DOHH2 (cell line): ENCODE data around the gene LYPD6B.

Source experiments
- H3F3A ChIP-seq: fragments of 200-600 bp; sonication (generic), shearing (Covaris generic); 2 replicates; pipeline ENCODE4 v1.6.0; 2016; ENCODE audit warnings: antibody characterized with exemption, mild to moderate bottlenecking; ENCODE audit not compliant: control insufficient read depth, insufficient read depth
- H3K27ac ChIP-seq: fragments of 200-600 bp; sonication (generic); 2 replicates; pipeline ENCODE4 v1.5.1; 2014; ENCODE audit warnings: low read depth, mild to moderate bottlenecking, low read length, moderate library complexity
- H3K27me3 ChIP-seq: fragments of 200-600 bp; sonication (generic); 2 replicates; pipeline ENCODE4 v1.6.1; 2014; ENCODE audit warnings: mild to moderate bottlenecking, low read length, mixed read lengths; ENCODE audit not compliant: control insufficient read depth
- H3K36me3 ChIP-seq: fragments of 200-600 bp; sonication (generic); 2 replicates; pipeline ENCODE4 v1.6.1; 2014; ENCODE audit warnings: mild to moderate bottlenecking, low read length, moderate library complexity, mixed read lengths; ENCODE audit not compliant: control insufficient read depth
- H3K4me1 ChIP-seq: fragments of 200-600 bp; sonication (generic); 2 replicates; pipeline ENCODE4 v1.6.1; 2014; ENCODE audit warnings: mild to moderate bottlenecking, low read length, mixed read lengths; ENCODE audit not compliant: control insufficient read depth
- H3K4me2 ChIP-seq: fragments of 200-600 bp; sonication (generic); 2 replicates; pipeline ENCODE4 v1.6.0; 2014; ENCODE audit warnings: mild to moderate bottlenecking, low read length, moderate library complexity
- H3K4me3 ChIP-seq: fragments of 200-600 bp; sonication (generic); 2 replicates; pipeline ENCODE4 v1.5.1; 2014; ENCODE audit warnings: mild to moderate bottlenecking, low read length, mixed read lengths
- H3K79me2 ChIP-seq: fragments of 200-600 bp; sonication (generic); 2 replicates; pipeline ENCODE4 v1.6.1; 2014; ENCODE audit warnings: mild to moderate bottlenecking, low read length, mixed read lengths; ENCODE audit not compliant: control insufficient read depth
- H3K9me2 ChIP-seq: fragments of 200-600 bp; sonication (generic); replicated peaks from 2 replicates; pipeline ENCODE4 v1.6.1; 2014; ENCODE audit warnings: mild to moderate bottlenecking, low read length, mixed read lengths; ENCODE audit not compliant: control insufficient read depth
- H3K9me3 ChIP-seq: fragments of 200-600 bp; sonication (generic); 2 replicates; pipeline ENCODE4 v1.6.1; 2014; ENCODE audit warnings: antibody characterized with exemption, low read length, mixed read lengths; ENCODE audit not compliant: control insufficient read depth, insufficient read depth
- H4K20me1 ChIP-seq: fragments of 200-600 bp; sonication (generic); 2 replicates; pipeline ENCODE4 v1.6.0; 2014; ENCODE audit warnings: low read depth, mild to moderate bottlenecking, antibody characterized with exemption, low read length, moderate library complexity; ENCODE audit not compliant: control insufficient read depth, insufficient read depth
- EZH2phosphoT487 ChIP-seq: fragments of 200-600 bp; sonication (generic); IDR thresholded peaks from 2 replicates; pipeline ENCODE4 v1.6.1; 2017; ENCODE audit warnings: borderline replicate concordance, mild to moderate bottlenecking, antibody characterized with exemption, low read length, moderate library complexity, mixed read lengths
- TF ChIP-seq, protein P1 (sequence below): fragments of 200-600 bp; sonication (generic); IDR thresholded peaks from one replicate; pipeline ENCODE4 v1.5.1; 2014; ENCODE audit warnings: antibody characterized with exemption, mild to moderate bottlenecking, low read depth, low read length; ENCODE audit not compliant: poor library complexity, severe bottlenecking

The LYPD6B gene

DNA sequence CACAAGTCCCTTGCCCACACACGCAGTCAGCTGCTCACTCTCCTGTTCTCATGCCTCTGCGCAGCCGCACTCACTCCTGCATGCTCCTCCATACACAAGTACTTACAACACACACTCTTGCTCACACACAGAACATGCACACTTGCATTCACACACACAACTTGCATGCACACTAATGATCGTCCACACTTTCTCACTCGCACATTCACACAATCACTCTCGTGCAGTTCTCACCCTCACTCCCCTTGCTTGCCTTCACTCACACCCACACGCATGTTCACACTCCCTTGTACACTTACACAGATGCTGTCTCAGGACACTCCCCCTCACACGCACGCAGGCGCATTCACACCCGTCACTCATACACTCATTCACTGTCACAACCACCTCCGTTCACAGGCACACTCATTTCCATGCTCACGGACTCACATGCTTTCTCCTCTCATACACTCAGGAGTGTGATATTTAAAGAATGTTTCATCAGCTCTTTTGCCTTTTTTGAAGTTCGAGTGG lies 36.1 kb upstream of the LYPD6B start:
- Histone ChIP-seq H3K27ac (no peak overlapping the region), H3K79me2 (no peaks in the 10 kb centered on the region), H3K4me1 (no peaks in the 10 kb centered on the region), H4K20me1 (no peaks in the 10 kb centered on the region), H3K4me3 (no peak overlapping the region), H3K9me3 (no peaks in the 10 kb centered on the region), H3K27me3 (no peaks in the 10 kb centered on the region), H3F3A (no peaks in the 10 kb centered on the region), H3K4me2 (no peak overlapping the region), H3K9me2 (no peaks in the 10 kb centered on the region), H3K36me3 (no peaks in the 10 kb centered on the region)
- TF ChIP-seq, protein P1, sequence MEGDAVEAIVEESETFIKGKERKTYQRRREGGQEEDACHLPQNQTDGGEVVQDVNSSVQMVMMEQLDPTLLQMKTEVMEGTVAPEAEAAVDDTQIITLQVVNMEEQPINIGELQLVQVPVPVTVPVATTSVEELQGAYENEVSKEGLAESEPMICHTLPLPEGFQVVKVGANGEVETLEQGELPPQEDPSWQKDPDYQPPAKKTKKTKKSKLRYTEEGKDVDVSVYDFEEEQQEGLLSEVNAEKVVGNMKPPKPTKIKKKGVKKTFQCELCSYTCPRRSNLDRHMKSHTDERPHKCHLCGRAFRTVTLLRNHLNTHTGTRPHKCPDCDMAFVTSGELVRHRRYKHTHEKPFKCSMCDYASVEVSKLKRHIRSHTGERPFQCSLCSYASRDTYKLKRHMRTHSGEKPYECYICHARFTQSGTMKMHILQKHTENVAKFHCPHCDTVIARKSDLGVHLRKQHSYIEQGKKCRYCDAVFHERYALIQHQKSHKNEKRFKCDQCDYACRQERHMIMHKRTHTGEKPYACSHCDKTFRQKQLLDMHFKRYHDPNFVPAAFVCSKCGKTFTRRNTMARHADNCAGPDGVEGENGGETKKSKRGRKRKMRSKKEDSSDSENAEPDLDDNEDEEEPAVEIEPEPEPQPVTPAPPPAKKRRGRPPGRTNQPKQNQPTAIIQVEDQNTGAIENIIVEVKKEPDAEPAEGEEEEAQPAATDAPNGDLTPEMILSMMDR: no peak
- no peak for TF ChIP-seq EZH2phosphoT487

DNA sequence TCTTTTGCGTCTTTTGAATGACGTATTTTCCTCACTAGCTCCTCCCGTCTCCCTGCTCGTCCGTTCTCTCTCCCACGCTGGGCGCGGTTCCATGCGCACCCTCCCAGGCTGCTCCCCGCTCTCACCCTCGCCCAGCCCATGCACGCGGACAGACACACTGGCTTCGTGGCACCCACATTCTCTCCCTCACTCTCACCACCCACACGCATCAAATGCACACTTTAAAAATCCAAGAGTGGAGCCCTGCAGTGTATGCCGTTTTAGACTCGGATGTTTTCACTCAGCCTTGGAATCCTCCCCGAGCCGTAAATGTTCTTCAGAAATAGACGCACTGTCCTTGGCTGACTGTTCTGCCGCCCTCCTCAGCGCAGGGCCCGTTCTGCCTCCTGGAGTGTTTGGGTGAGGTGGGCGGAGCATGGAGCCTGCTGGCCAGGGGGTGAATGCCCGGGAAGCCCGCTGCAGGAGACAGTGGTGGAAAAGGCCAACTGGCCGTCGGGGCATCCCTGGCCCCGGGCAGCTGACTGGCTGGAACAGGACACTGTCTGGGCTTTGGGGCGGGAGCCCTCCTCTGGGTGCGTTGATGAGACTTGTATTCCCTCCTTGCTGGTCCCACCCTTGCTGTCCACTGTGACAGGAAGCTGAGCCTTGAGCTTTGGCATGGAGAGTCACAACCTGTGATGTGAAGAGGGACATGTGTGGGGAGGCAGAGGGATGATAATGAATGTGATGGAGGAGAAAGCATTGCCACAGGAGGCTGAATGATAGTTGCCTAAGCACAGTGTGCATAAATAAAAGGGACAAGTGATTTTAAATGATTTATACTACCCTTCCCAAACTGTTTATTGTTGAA lies 35.4 kb upstream of the LYPD6B start:
- Histone ChIP-seq H3K79me2 (no peaks in the 10 kb centered on the region), H3K27ac (no peak overlapping the region), H3K4me3 (no peak overlapping the region), H3K9me2 (no peaks in the 10 kb centered on the region), H3F3A (no peaks in the 10 kb centered on the region), H4K20me1 (no peaks in the 10 kb centered on the region), H3K9me3 (no peaks in the 10 kb centered on the region), H3K4me1 (no peaks in the 10 kb centered on the region), H3K36me3 (no peaks in the 10 kb centered on the region), H3K4me2 (no peak overlapping the region), H3K27me3 (no peaks in the 10 kb centered on the region)
- TF ChIP-seq, protein P1: no peak
- no peak for TF ChIP-seq EZH2phosphoT487

DNA sequence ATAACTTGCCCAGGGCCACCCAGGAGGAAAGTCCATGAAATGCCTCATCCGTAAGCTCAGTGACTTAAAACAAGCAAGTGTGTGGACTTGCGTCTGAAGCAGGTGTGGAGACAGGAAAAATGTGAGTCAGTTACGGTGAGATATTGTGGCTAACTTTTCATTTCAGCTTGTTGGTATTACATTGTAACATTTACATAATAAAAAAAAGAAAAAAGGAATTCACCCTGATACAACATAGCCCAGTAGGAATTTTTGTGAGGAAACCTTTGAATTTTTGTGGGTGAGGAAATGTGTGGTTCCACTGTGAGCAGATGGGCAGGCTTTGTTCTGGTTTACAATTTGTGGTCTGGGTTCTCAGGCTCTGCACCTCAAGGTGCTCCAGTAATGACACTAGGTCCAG lies 33.7 kb upstream of the LYPD6B start:
- Histone ChIP-seq H3K9me3 (no peaks in the 10 kb centered on the region), H3K4me3 (no peak overlapping the region), H3K79me2 (no peaks in the 10 kb centered on the region), H3K36me3 (no peaks in the 10 kb centered on the region), H3K27ac (no peak overlapping the region), H3K4me2 (no peak overlapping the region), H3K27me3 (no peaks in the 10 kb centered on the region), H4K20me1 (no peaks in the 10 kb centered on the region), H3K9me2 (no peaks in the 10 kb centered on the region), H3F3A (no peaks in the 10 kb centered on the region), H3K4me1 (no peaks in the 10 kb centered on the region)
- TF ChIP-seq, protein P1: no peak
- TF ChIP-seq EZH2phosphoT487: no peak
